Measurements from ENCODE around the gene ZNF48.

Gene ZNF48

DNA sequence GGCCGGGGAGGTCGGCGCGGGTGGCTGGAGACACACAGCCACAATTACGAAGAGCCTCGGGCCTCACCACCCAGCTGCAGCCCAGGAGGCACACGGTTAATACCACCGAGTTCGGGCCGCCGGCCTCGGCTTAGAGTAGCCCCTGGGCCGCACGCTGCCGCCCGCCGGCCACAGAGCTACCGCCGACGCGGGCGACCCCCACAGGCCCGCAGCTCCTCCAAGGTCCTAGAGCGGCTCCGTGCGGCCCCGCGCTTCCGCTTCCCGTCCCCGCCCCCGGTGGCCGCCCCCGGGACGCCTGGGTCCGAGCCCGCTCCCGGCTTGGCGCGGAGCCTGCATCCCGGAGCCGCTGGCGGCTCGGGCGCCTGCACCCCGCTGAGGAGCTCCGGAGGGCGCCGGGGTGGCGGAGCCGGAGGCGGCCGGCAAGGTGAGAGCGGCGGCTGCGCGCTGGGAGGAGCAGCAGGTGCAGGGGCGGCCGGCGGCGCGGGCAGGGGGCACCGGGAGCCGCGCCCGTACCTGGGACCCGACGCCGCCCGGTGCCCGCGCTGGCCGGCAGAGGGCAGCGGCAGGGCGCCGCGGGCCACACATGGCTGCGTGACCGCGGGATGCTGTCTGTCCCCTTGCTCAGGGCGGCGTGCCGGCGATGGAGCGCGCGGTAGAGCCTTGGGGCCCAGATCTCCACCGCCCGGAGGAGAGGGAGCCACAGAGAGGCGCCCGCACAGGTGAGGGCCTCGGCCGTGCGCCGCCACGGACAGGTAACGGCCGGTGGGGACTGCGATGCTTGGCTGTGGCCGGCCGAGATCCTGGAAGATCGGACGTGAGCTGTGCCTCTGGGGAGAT lies at the start of gene ZNF48:
Gene ZNF48 (plus strand): TSS at position 266 of the 837 bp plus-strand sequence. CDS start 375 bp downstream, at position 641.
- peak in 1 of 2 donors; percentile 47 for DNase-seq (ENCODE audit: low read depth in 2 of 2)

DNA sequence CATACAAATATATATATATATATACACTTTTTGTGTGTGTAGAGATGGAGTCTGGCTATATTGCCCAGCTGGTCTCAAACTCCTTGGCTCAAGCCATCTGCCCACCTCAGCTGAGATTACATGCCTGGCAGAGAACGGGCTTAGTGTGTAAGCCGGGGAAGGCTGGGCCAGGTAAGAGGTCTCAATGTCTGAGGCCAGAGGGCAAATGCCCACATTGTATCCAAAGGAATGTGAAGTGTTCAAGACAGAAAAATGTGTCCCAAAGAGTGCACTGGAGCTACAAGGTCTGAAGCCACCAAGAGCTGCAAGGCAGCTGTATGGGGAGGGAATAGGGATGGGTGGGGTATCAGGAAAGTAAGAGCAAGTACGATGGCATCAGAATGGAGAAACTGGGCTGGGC lies 48.9 kb upstream of the ZNF48 start:
- no peak for DNase-seq (ENCODE audit: low read depth in 2 of 2)

DNA sequence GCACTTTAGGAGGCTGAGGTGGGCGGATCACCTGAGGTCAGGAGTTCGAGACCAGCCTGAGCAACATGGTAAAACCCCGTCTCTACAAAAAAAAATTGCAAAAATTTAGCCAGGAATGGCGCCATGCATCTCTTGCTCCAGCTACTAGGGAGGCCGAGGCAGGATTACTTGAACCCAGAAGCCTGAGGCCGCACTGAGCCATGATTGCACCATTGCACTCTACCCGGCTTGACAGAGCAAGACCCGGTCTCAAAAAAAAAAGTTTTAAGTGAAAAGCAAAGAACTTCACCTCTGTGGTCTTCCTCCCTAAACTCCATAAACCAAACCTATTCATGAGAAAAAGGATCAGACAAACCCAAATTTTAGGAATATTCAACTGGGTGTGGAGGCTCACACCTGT lies 47.1 kb upstream of the ZNF48 start:
- no peak for DNase-seq (ENCODE audit: low read depth in 2 of 2)

GRCh38 chr16:30348929-30349328 lies 46.3 kb upstream of the ZNF48 start:
- DNase-seq (ENCODE audit: low read depth in 2 of 2) = no peak

- no peak for DNase-seq (ENCODE audit: low read depth in 2 of 2)
These were observed 45.5 kb upstream of the ZNF48 start for GRCh38 chr16:30349675-30350074.

DNA sequence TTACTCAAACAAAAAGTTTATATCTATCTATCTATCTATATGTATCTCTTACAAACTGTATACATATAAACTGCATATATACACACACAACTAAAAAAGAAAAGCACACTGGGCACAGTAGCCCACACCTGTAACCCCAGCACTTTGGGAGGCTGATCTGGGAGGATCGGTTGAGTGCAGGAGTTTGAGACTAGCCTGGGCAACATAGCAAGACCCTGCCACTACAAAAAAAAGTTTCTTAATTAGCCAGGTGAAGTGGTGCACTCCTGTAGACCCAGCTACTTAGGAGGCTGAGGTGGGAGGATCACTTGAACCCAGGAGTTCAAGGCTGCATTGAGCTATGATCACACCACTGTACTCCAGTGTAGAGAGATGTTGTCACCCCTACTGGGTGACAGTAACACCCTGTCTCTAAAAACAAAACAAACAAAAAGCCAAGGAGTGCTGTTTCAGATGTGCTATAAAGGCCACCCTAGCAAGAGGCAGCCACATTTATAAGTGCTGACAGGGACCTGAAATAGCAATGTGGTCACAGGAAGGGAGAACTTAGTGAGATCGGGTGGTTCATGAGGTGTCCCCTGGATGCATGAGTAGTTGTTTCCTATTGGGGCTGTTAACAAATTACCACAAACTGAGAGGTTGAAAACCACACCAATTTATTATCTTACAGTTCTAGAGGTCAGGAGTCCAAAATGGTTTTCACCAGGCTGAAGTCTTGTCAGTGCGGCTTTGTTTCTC lies 44.9 kb upstream of the ZNF48 start:
- DNase-seq (ENCODE audit: low read depth in 2 of 2) = no peak

GRCh38 chr16:30351001-30351441 lies 44.2 kb upstream of the ZNF48 start:
- no peak for DNase-seq (ENCODE audit: low read depth in 2 of 2)

GRCh38 chr16:30351586-30352419 lies 43.4 kb upstream of the ZNF48 start:
- no peak for DNase-seq (ENCODE audit: low read depth in 2 of 2)

GRCh38 chr16:30352488-30353401 lies 42.5 kb upstream of the ZNF48 start:
- no peak for DNase-seq (ENCODE audit: low read depth in 2 of 2)

- DNase-seq (ENCODE audit: low read depth in 2 of 2) = no peak
These were observed 41.6 kb upstream of the ZNF48 start for GRCh38 chr16:30353438-30354129.

GRCh38 chr16:30354423-30355143 lies 40.6 kb upstream of the ZNF48 start:
- no peak for DNase-seq (ENCODE audit: low read depth in 2 of 2)

DNA sequence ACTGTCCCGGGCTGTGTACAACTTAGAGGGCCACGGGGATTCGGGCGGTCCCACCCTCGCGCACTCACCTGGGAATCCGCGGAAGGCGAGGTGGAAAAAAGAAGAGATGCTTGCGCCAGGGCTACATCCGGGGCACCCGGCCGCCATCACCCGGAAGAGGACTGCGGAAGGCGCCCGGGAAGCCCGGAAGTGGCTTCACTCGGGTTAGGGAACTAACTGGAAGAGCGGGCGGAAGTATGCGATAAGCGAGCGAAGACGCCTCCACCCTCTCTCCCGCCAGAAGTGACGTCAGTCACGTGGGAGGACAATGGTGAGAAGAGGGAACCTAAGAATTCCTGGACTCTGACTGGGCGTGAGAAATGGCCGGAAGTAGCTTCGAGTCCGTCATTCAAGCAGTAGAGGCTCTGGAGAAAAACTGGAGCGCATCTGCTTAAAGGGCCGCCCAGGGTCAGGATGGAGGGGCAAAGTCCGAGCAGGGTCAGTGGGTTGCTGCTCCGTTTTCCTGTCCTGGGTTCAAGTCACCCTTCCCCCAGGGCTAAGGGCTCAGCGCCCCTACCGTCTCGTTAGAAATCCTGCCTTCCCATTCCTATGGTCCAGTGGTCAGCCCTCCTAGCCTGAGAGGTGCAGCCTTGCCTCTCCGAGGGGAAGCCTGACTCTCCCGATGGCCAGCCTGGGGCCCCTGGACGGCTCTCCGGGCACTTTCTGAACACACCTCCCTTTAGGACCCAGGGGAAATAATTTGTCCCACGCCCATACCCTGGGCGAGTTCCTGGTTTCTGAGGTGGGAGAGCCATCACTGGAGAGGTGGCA lies 39.9 kb upstream of the ZNF48 start, which contains the start of gene CD2BP2:
Gene CD2BP2 (minus strand): TSS at position 165 of the 810 bp plus-strand sequence. CDS start 627 bp downstream, outside the sequence.
- DNase-seq (ENCODE audit: low read depth in 2 of 2) = peak; percentile 80 to 90

- no peak for DNase-seq (ENCODE audit: low read depth in 2 of 2)
These were observed 39.3 kb upstream of the ZNF48 start for GRCh38 chr16:30355954-30356308.

DNA sequence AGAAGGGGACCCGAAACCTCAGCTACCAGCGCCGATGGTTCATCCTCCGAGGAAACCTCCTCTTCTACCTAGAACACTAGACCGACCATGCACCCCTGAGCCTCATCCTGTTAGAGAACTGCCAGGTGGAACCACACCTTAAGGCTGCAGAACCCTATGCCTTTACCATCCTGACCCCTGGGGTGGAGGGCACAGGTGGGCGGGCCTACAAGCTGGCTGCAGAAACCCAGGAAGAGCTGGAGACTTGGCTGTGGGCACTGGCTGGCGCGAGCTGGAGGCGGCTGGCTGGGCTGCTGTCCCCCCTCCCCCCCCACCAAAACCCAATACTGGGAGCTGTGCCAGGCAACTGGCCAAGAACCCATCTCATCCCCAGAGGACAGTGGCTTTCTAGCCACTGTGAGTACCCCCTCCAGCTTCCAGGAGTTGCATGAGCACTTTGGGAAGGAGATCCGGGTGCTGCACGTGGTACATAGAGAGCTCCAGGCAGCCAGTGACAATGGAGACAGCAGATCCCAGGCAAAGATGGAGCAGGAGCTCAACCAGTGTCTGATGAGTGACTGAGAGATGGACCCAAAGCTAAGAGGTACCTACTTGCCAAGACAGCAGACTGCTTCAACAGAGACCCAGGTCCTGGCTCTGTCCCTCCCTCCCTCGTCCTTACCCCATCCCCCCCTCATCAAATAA lies 38.7 kb upstream of the ZNF48 start:
- DNase-seq (ENCODE audit: low read depth in 2 of 2) = no peak

GRCh38 chr16:30357085-30357714 lies 38.0 kb upstream of the ZNF48 start:
- DNase-seq (ENCODE audit: low read depth in 2 of 2) = no peak

DNA sequence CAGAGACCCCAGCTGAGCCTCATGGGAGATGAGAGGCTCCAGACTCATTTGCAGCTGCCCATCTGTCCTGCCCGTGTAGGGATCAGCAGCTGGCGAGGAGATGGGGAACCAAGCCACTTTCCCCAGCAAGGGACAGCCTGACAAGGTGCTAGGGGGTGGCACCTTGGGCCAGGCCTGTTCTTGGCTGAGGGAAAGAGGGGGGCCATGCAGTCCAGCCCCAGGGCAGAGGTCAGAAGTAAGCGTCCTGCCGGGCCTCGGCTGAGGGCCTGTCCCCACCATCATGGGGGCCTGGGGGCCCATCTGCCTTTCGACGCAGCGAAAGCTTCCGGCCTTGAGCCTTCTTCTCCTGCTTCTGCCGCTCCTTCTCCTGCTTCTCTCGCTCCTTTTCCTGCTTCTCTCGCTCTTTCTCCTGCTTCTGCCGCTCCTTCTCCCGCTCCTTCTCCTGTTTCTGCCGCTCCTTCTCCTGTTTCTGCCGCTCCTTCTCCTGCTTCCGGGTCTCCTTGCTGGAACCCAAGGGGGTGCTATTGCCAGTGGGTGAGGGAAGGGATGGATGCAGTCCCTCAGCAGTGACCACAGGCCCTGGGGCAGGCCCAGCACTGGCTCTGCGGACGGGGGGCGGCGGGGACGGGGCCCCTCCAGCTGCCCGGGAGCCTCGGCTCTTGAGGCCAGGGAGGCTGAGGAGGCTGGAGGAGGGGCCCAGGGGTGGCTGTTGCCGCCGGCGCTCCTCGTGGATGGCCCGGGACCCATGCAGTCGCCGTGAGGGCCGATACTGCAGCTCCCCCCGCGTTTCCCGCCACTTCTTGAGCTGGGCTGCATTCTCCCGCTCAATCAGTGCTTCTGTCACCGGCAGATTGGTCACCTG lies 37.3 kb upstream of the ZNF48 start:
- DNase-seq (ENCODE audit: low read depth in 2 of 2) = no peak

- DNase-seq (ENCODE audit: low read depth in 2 of 2) = no peak
These were observed 36.7 kb upstream of the ZNF48 start for GRCh38 chr16:30358577-30358936.

Measured in stimulated activated CD4-positive, alpha-beta T cell treated with anti-CD3 and anti-CD28 coated beads, Interleukin-4, amount 100 ng/mL, for 48 hours (primary cell).